DOHH2 (cell line): ENCODE measurements around the gene MVB12B.

ENCODE experiments used
- EZH2phosphoT487 ChIP-seq: fragments of 200-600 bp; sonication (generic); IDR thresholded peaks from 2 replicates; pipeline ENCODE4 v1.6.1; 2017; ENCODE audit warnings: borderline replicate concordance, mild to moderate bottlenecking, antibody characterized with exemption, low read length, moderate library complexity, mixed read lengths
- TF ChIP-seq, protein P1 (sequence below): fragments of 200-600 bp; sonication (generic); IDR thresholded peaks from one replicate; pipeline ENCODE4 v1.5.1; 2014; ENCODE audit warnings: antibody characterized with exemption, mild to moderate bottlenecking, low read depth, low read length; ENCODE audit not compliant: poor library complexity, severe bottlenecking

DNA sequence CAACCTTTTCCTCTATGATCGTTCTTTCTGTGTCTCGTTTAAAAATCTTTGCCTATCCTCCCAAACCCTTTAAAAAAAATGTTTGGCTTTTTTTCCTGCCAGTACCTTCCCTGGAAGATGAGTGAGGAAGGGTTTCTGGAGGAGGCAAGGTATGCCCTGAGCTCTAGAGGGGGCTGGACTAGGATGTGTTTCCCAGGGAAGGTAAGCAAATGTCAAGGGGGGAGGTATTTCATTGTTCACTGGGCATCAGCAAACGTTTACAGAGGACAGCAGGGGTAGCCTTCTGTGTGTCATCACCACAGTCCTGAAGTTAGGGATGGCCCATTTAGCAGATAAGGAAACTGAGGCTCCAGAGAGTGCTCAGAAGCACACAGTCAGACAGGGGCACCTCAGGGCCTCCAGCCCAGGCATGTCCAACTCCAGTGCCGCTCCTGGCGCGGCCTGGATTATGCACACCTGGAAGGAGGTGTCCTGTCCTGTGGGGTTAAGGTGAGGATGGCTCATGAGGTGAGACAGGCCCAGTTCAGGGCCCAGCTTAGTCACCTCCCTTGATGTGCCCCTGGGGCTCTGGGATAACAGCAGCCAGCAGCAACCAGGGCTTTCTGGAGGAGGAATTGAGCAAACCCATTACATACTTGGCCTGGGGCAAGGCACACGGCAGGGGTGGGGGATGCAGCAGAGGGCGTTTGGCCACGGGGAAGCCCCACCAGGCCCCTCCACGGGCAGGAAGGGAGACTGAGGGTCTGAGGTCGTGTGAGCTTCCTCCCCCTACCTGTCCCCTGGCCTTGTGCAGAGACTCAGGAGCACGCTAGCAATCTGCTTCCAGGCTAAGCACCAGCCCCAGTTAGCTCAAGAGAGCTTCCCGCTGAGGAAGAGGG, 186.8 kb downstream of the MVB12B start:
- TF ChIP-seq, protein P1, sequence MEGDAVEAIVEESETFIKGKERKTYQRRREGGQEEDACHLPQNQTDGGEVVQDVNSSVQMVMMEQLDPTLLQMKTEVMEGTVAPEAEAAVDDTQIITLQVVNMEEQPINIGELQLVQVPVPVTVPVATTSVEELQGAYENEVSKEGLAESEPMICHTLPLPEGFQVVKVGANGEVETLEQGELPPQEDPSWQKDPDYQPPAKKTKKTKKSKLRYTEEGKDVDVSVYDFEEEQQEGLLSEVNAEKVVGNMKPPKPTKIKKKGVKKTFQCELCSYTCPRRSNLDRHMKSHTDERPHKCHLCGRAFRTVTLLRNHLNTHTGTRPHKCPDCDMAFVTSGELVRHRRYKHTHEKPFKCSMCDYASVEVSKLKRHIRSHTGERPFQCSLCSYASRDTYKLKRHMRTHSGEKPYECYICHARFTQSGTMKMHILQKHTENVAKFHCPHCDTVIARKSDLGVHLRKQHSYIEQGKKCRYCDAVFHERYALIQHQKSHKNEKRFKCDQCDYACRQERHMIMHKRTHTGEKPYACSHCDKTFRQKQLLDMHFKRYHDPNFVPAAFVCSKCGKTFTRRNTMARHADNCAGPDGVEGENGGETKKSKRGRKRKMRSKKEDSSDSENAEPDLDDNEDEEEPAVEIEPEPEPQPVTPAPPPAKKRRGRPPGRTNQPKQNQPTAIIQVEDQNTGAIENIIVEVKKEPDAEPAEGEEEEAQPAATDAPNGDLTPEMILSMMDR = no peak
- TF ChIP-seq EZH2phosphoT487 = no peak
